ENCODE data around the gene FIBP.
A peak's percentile ranks its signal among the peaks of the same experiment; 100 is the strongest.

The FIBP gene

DNA sequence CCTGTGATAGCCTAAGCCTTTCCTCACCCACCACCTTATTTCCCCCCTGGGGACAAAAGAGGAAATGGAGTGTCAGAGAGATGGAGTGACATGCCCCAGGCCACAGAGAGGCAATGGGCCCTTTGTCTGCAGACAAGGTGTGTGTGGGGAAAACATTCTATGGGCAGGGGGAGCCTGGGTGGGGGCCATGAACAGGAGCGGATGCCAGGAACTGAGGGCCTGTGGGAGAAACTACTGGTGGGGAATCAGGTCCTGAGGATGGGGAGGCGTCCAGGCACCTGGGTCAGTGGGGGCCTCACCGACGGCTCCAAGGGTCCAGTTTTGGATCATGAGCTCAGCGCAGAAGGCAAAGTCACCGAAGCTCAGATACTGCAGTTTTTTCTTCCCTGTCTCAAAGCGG lies 3.0 kb downstream of the FIBP start:
- no peak for DNase-seq (ENCODE audit: low read depth)
- no peak overlapping the region for H3K4me3 ChIP-seq (ENCODE audit: control insufficient read depth, low read depth, low read length)
- TF ChIP-seq, protein P1, sequence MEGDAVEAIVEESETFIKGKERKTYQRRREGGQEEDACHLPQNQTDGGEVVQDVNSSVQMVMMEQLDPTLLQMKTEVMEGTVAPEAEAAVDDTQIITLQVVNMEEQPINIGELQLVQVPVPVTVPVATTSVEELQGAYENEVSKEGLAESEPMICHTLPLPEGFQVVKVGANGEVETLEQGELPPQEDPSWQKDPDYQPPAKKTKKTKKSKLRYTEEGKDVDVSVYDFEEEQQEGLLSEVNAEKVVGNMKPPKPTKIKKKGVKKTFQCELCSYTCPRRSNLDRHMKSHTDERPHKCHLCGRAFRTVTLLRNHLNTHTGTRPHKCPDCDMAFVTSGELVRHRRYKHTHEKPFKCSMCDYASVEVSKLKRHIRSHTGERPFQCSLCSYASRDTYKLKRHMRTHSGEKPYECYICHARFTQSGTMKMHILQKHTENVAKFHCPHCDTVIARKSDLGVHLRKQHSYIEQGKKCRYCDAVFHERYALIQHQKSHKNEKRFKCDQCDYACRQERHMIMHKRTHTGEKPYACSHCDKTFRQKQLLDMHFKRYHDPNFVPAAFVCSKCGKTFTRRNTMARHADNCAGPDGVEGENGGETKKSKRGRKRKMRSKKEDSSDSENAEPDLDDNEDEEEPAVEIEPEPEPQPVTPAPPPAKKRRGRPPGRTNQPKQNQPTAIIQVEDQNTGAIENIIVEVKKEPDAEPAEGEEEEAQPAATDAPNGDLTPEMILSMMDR (IDR thresholded peaks at IDR 0.05; ENCODE audit: control insufficient read depth, insufficient read depth, low read depth, low read length, missing control alignments) = no peak

DNA sequence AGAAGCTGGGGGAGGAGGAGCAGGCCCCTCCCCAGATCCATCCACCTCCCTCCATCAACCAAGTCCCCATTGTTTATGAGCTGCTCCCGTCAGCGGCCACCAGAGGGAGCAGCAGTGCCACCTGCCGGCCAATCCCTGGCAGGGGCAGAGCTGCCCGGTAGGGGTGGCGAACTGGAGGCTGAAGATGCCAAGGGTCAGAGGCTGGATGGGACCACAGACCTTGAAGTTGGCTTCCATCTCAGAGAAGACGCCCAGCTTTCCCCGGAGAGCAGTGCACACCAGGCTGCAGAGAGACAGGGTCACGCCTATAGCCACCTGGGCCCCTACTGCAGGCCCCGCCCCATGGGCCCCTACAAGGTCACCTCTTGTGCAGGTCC lies 3.6 kb downstream of the FIBP start:
- TF ChIP-seq, protein P1 (IDR thresholded peaks at IDR 0.05; ENCODE audit: control insufficient read depth, insufficient read depth, low read depth, low read length, missing control alignments) = peak; percentile 100
- H3K4me3 ChIP-seq (ENCODE audit: control insufficient read depth, low read depth, low read length) = no peak overlapping the region
- DNase-seq (ENCODE audit: low read depth) = no peak

DNA sequence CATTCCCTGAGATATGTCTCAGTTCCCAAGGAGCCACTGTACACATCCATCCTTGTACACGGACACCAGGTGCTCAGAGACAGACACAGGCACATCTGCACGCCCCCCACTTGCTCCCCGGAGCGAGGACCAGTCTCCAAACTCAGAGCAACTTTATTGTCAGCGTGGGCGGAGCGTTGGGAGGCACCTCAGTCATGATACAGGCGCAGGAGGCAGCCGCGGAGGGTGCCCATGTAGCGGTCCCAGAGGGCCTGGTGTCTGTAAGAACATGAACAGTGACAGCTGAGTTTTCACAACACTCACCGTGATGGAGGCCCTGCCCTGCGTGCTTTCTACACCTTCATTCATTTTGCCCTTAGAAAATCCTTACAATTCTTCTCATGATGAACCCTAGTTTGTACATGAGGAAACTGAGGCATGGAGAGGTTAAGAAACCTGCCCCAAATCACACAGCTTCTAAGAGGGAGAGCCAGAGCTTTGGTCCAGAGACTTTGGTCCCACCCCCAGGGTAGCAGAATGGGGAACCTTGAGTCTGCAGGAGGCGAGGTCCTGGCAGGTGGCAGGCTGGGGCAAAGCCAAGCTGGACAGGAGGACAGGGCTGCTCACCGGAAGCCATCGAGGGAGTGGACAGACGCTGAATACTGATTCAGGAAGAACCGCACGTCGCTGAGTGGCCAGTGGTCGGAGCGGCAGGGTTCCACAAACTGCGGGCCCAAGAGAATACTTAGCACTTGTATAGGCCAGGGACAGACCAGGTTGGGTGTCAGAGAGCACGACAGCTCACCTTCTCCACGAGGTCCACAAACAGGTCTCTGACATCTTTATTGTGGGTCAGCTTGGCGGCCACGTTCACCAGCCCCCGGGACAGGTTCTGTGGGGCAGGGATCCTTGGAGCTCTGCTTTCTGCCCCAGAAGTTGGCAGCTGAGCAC lies 4.2 kb downstream of the FIBP start:
- no peak overlapping the region for H3K4me3 ChIP-seq (ENCODE audit: control insufficient read depth, low read depth, low read length)
- no peak for DNase-seq (ENCODE audit: low read depth)
- TF ChIP-seq, protein P1 (IDR thresholded peaks at IDR 0.05; ENCODE audit: control insufficient read depth, insufficient read depth, low read depth, low read length, missing control alignments) = no peak

GRCh38 chr11:65883058-65883761 lies 5.1 kb downstream of the FIBP start:
- no peak for DNase-seq (ENCODE audit: low read depth)
- TF ChIP-seq, protein P1 (IDR thresholded peaks at IDR 0.05; ENCODE audit: control insufficient read depth, insufficient read depth, low read depth, low read length, missing control alignments) = no peak
- no peak overlapping the region for H3K4me3 ChIP-seq (ENCODE audit: control insufficient read depth, low read depth, low read length)

GRCh38 chr11:65882120-65883057 lies 5.9 kb downstream of the FIBP start:
- DNase-seq (ENCODE audit: low read depth) = no peak
- H3K4me3 ChIP-seq (ENCODE audit: control insufficient read depth, low read depth, low read length) = no peak overlapping the region
- TF ChIP-seq, protein P1 (IDR thresholded peaks at IDR 0.05; ENCODE audit: control insufficient read depth, insufficient read depth, low read depth, low read length, missing control alignments) = no peak

DNA sequence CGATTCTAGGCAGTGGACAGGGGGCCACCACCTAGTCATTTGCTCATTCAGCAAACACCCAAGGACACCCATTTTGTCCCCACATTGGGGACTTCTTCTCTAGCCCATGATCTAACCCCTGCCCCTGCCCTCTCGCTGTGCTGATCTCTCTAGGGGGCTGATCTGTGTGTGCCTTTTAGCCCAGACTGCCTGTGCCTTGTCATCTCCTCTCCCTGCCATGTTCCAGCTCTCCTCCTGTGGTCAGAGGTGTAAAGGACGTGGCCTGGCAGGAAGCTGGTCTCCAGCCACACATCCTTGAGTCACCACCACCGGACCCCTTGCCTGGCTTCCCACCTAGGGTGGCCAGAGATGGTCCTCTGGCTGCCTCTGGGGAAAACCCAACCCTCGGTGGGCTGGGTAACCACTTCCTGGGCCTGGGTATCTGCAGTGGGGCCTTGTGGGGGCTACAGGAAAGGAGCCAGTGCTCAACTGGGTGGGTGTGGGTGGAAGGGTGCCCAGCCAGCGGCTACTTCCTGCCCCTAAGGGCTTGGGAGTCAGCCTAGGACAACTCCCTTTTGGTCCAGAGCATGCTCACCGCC lies 7.3 kb downstream of the FIBP start:
- no peak overlapping the region for H3K4me3 ChIP-seq (ENCODE audit: control insufficient read depth, low read depth, low read length)
- TF ChIP-seq, protein P1 (IDR thresholded peaks at IDR 0.05; ENCODE audit: control insufficient read depth, insufficient read depth, low read depth, low read length, missing control alignments) = no peak
- DNase-seq (ENCODE audit: low read depth) = no peak

Data from AG09309 (cell line).